Brain microvascular endothelial cell (primary cell): ENCODE measurements around the gene TAS2R7.

ENCODE experiments used
- DNase-seq: peaks from one replicate; pipeline ENCODE4 v3.0.0-alpha.2; 2020
- H3K27ac ChIP-seq: fragments of 250-450 bp; sonication (Bioruptor Pico); 2 replicates; pipeline ENCODE4 v1.5.1; 2020; ENCODE audit warnings: mild to moderate bottlenecking, moderate library complexity
- H3K27me3 ChIP-seq: fragments of 250-450 bp; sonication (Bioruptor Pico); replicated peaks from 2 replicates; pipeline ENCODE4 v1.5.1; 2020; ENCODE audit warnings: mild to moderate bottlenecking
- H3K36me3 ChIP-seq: fragments of 250-450 bp; sonication (Bioruptor Pico); replicated peaks from 2 replicates; pipeline ENCODE4 v1.5.1; 2020; ENCODE audit warnings: mild to moderate bottlenecking
- H3K4me3 ChIP-seq: 2 replicates; pipeline ENCODE4 v1.5.1; 2011; ENCODE audit warnings: low read depth, mild to moderate bottlenecking, control low read depth, low read length, moderate library complexity
- in situ Hi-C: cut with HindIII; loops from 2 replicates; pipeline ENCODE4 v1.10.0; 2017; ENCODE audit warnings: low sequenced_read_pairs, low pct_ligation_motif_present
- TF ChIP-seq, protein P1 (sequence below): IDR thresholded peaks from 2 replicates; pipeline ENCODE4 v1.5.1; 2011; ENCODE audit warnings: low read depth, mild to moderate bottlenecking, moderate library complexity, low read length, control low read depth, inconsistent platforms; ENCODE audit errors: missing control alignments

Gene TAS2R7, protein sequence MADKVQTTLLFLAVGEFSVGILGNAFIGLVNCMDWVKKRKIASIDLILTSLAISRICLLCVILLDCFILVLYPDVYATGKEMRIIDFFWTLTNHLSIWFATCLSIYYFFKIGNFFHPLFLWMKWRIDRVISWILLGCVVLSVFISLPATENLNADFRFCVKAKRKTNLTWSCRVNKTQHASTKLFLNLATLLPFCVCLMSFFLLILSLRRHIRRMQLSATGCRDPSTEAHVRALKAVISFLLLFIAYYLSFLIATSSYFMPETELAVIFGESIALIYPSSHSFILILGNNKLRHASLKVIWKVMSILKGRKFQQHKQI

DNA sequence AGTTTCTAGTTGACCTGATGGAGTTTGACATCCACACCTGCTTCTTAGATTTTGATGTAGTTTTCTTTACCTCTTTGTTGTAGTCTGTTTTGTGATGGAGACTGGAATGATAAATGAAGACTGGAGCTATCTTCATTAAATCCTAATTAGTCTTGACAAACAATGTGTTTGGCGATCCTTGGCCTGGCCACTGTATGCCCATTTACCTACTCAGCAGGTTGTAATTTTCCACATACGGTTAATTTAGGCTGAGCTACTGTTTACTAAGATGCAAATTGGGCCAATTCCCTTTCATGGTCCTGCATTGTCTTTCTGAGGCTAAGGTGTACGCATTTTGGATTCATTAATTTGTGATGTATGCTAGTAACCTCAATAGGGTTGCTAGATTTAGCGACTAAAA, at the start of gene TAS2R7:
TAS2R7 (minus strand) TSS at position 41 of the 400 bp plus-strand sequence. CDS start 57 bp downstream, outside the sequence.
- TF ChIP-seq, protein P1, sequence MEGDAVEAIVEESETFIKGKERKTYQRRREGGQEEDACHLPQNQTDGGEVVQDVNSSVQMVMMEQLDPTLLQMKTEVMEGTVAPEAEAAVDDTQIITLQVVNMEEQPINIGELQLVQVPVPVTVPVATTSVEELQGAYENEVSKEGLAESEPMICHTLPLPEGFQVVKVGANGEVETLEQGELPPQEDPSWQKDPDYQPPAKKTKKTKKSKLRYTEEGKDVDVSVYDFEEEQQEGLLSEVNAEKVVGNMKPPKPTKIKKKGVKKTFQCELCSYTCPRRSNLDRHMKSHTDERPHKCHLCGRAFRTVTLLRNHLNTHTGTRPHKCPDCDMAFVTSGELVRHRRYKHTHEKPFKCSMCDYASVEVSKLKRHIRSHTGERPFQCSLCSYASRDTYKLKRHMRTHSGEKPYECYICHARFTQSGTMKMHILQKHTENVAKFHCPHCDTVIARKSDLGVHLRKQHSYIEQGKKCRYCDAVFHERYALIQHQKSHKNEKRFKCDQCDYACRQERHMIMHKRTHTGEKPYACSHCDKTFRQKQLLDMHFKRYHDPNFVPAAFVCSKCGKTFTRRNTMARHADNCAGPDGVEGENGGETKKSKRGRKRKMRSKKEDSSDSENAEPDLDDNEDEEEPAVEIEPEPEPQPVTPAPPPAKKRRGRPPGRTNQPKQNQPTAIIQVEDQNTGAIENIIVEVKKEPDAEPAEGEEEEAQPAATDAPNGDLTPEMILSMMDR = no peak
- Histone ChIP-seq H3K4me3 (no peak within 1 kb of the TSS), H3K27ac (no peak within 1 kb of the TSS), H3K27me3 (no peaks in the 10 kb centered on the region), H3K36me3 (no peaks in the 10 kb centered on the region)
- DNase-seq = no peak
- in situ Hi-C loops = no loop called here

DNA sequence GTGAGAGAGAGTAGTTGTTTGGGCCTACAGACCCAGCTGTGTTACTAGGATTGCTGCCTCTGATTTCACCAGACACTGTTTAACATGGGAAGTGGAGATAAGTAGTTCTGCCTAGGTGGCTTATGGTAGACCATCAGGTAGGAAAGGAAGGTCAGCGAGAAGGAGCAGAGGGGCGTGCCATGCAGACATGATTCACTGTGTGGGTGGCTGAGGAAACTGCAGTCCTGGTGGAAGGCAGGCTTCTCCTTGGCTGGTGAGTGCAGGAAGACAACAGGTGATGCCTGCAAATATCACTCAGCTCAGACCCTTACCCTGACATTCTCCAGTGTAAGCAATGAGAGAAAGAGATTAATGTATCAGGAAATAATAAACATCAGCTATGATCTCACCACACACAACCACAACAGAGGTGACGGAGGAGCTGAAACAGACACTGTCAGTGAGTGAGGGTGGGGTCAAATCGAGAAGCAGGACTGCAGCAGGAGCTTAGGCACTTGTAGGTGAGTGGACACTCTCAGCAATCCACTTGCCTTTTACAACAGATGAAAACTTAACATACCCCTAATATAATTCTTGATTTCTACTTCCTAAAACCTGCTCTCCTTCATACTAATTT, 48.9 kb upstream of the TAS2R7 start:
- no peak overlapping the region for H3K27ac ChIP-seq
- H3K36me3 ChIP-seq = no peaks in the 10 kb centered on the region
- H3K27me3 ChIP-seq = no peaks in the 10 kb centered on the region
- H3K4me3 ChIP-seq = no peak overlapping the region
- in situ Hi-C loops = no loop called here
- no peak for DNase-seq
- TF ChIP-seq, protein P1 = no peak

DNA sequence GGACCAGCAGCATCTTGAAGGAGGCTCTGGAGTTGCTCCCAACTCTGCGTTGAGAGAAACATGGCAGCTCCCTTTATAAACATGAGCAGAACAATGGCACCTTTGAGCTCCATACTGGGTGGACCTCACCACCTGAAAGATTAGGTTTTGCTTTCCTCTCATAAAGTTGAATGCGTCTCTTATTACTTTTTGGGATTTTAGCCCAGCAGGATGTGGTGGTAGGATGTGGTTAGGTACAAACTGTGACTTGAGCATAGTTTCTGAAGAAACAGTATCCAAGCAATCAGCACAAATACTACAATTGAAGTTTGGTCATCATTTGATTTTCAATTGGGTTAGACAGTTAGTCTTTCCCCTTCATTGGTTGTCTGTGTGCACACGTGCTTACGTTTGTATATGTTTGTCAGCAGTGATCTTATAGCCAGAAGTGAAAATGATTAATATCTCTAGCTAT, 47.0 kb upstream of the TAS2R7 start, which contains the start of gene PRR4:
PRR4 (minus strand) TSS at position 51 of the 454 bp plus-strand sequence; CDS start at position 13, 38 bp downstream.
- H3K36me3 ChIP-seq = no peaks in the 10 kb centered on the region
- no peak within 1 kb of the TSS for H3K4me3 ChIP-seq
- in situ Hi-C loops = no loop called here
- H3K27me3 ChIP-seq = no peaks in the 10 kb centered on the region
- H3K27ac ChIP-seq = no peak within 1 kb of the TSS
- TF ChIP-seq, protein P1 = no peak
- DNase-seq = no peak

DNA sequence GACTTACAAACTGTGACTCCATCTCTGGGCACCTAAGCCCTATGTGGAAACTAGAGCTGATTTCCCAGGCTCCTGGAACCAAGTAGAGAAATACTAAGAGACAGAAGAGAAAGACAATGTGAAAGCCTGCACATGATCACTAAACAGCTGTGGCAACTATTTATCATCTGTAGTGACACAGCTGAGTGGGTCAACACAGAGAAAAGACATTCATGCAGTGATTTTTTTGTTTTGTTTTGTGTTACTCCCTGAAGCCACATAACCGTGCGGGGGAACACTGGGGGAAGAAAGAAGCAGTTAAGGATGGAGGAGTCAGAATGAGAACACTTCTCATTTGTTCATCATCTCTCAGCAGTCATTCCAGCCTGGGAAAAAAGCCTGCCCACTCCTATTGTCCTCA, 45.3 kb upstream of the TAS2R7 start:
- no peaks in the 10 kb centered on the region for H3K36me3 ChIP-seq
- TF ChIP-seq, protein P1 = no peak
- DNase-seq = no peak
- no peaks in the 10 kb centered on the region for H3K27me3 ChIP-seq
- in situ Hi-C loops = no loop called here
- H3K4me3 ChIP-seq = no peak overlapping the region
- no peak overlapping the region for H3K27ac ChIP-seq

DNA sequence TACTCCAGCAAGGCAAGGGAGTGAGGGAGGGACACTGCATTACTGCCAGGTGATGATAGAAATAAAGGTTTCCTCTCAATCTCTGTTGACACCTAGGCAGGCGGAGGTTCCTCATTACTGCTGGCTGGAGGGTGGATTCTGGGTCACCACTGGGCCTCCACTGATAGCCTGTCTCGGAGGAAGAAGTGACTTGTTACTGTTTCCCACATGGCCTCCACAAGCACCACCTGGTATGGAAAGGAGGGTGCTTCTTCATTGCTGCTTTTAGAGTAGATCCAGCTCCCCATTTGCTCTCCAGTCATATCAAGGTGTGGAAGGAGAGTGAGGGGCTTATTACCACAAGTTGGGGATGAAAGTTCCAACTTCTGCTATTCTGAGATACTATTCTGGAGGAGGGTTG, 40.4 kb upstream of the TAS2R7 start:
- no peak overlapping the region for H3K27ac ChIP-seq
- DNase-seq = no peak
- H3K4me3 ChIP-seq = no peak overlapping the region
- no peaks in the 10 kb centered on the region for H3K36me3 ChIP-seq
- no peaks in the 10 kb centered on the region for H3K27me3 ChIP-seq
- in situ Hi-C loops = no loop called here
- TF ChIP-seq, protein P1 = no peak

DNA sequence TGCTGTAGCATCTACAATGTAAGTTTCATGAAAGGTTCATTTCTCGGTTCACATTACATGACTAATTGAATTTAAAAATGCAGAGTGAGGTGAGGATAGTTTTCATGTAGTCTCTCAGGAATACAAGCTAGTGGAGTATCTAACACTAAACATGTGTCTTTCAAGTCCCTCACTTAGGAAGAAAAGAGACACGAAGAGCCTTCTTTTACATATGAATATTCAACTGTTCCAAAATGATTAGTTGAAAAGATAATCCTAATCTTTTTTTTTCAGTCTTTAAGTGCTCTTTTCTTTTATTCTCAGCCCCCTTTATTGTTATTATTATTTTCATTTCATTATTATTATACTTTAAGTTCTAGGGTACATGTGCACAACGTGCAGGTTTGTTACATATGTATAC, 36.0 kb upstream of the TAS2R7 start:
- Histone ChIP-seq H3K36me3 (no peaks in the 10 kb centered on the region), H3K4me3 (no peak overlapping the region), H3K27me3 (no peaks in the 10 kb centered on the region), H3K27ac (no peak overlapping the region)
- no peak for DNase-seq
- TF ChIP-seq, protein P1 = no peak
- in situ Hi-C loops = no loop called here
